ENCODE data around the gene NAT14. TPM values are rescaled to one million over a fixed set of nuclear protein-coding genes. Genes with fewer than 3 reads are reported as not detected.

Gene NAT14
- total and polyA plus RNA-seq, 2 donors (not counting 3 experiments of a cell fraction or from before 2014, with no cell fraction given), result 39.1 to 44.7 TPM

DNA sequence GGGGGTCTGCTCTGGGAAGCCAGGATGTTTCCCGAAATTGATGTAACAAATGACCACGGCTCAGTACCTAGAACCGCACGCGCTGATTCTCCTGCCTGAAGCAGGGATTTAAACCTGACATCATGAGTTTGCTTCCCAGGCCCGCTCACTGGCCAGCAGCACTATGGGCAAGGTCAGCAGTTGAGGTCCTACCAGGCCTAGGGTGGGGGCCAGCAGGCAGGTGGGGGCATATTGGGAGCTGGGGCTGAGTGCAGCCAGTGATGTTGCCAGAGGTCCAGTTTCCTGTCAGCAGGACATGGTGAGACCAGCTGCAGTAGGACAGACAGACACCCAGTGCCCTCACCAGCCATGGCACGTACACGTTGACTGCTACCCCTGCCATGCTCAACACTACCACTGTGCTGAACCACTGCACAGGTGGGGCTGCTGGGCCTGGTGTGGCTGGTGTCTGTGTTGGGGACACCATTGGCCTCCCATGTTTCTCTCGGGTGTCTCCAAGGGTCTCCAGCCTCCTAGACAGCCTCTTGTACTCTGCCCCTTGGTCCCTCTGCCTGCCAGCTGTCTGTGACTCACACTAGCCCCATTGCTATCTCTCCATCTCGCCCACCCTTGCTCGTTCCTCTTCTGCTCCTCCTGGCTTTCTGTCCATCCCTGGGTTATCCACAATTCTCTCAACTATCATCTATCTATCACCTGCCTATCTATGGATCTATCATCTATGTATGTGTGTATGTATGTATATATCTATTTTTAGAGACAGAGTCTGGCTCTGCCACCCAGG, 19.3 kb upstream of the NAT14 start:
- H3K9me1 ChIP-seq (replicated peaks; ENCODE audit: control insufficient read depth, extremely low read depth, insufficient read depth, low read length), result no peaks in the 10 kb centered on the region
- H3K4me2 ChIP-seq (ENCODE audit: insufficient read depth, low read length), result no peak overlapping the region
- H3K27me3 ChIP-seq (ENCODE audit: control insufficient read depth in 2 of 2, insufficient read depth in 2 of 2, low read length in 2 of 2), result no peaks in the 10 kb centered on the region
- no TSS peak for BruUV-seq (replicated peaks)
- CTCF ChIA-PET, result interaction anchor here (0.6 to 5.1 kb wide), 6 partner anchors 16 to 325 kb away, joined by 4 to 298 read pairs (median 38); partner anchors contain the start of gene NAT14
- no peaks in the 10 kb centered on the region for H3K9me3 ChIP-seq (replicated peaks; ENCODE audit: control insufficient read depth, insufficient read depth, low read length)
- no peaks in the 10 kb centered on the region for H3K36me3 ChIP-seq (ENCODE audit: control insufficient read depth in 2 of 2, extremely low read depth in 1 of 2, insufficient read depth in 2 of 2, low read length in 2 of 2)
- POLR2A ChIA-PET, result no interaction called here
- H3K4me3 ChIP-seq (replicated peaks in 1 of 3; ENCODE audit: insufficient read depth in 1 of 3, low read depth in 1 of 3, low read length in 3 of 3), result no peak overlapping the region
- intact Hi-C loops (cut with micrococcal nuclease), result loop anchor here (2.0 kb wide), 1 partner anchor 21 kb away; no protein-coding TSS in a partner anchor
- DNase-seq (ENCODE audit: low read depth, low spot score), result no peak
- H2AFZ ChIP-seq (ENCODE audit: low read depth, low read length), result no peak overlapping the region
- no peak for FAIRE-seq
- no peaks in the 10 kb centered on the region for H4K20me1 ChIP-seq (replicated peaks; ENCODE audit: control insufficient read depth, extremely low read depth, insufficient read depth, low read length)
- dilution Hi-C loops (cut with MboI; ENCODE audit: extremely low pct_ligation_motif_present, low sequenced_read_pairs), result no loop called here
- TF ChIP-seq, protein P1, sequence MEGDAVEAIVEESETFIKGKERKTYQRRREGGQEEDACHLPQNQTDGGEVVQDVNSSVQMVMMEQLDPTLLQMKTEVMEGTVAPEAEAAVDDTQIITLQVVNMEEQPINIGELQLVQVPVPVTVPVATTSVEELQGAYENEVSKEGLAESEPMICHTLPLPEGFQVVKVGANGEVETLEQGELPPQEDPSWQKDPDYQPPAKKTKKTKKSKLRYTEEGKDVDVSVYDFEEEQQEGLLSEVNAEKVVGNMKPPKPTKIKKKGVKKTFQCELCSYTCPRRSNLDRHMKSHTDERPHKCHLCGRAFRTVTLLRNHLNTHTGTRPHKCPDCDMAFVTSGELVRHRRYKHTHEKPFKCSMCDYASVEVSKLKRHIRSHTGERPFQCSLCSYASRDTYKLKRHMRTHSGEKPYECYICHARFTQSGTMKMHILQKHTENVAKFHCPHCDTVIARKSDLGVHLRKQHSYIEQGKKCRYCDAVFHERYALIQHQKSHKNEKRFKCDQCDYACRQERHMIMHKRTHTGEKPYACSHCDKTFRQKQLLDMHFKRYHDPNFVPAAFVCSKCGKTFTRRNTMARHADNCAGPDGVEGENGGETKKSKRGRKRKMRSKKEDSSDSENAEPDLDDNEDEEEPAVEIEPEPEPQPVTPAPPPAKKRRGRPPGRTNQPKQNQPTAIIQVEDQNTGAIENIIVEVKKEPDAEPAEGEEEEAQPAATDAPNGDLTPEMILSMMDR (IDR thresholded peaks at IDR 0.05; ENCODE audit: extremely low read depth in 1 of 2, insufficient read depth in 1 of 2, low read depth in 1 of 2, low read length in 2 of 2), result no peak
- TF ChIP-seq FOS (IDR thresholded peaks at IDR 0.05; ENCODE audit: borderline replicate concordance, insufficient read depth, low read length) (no peak), EZH2 (IDR thresholded peaks at IDR 0.05; ENCODE audit: borderline replicate concordance, low read depth, low read length, severe bottlenecking) (no peak), MYC (IDR thresholded peaks at IDR 0.05; ENCODE audit: low read depth, low read length) (no peak), POLR2AphosphoS5 (IDR thresholded peaks at IDR 0.05; ENCODE audit: insufficient read depth, low read depth, low read length) (no peak), JUN (IDR thresholded peaks at IDR 0.05; ENCODE audit: borderline replicate concordance, insufficient read depth, insufficient read length, low read depth) (no peak), GATA2 (IDR thresholded peaks at IDR 0.05; ENCODE audit: insufficient read depth, insufficient read length, low read depth, low read length) (no peak), MAX (IDR thresholded peaks at IDR 0.05; ENCODE audit: insufficient read depth, insufficient read length) (no peak), POLR2A (IDR thresholded peaks at IDR 0.05; ENCODE audit: low read depth, low read length) (no peak)
- no peak overlapping the region for H3K27ac ChIP-seq (ENCODE audit: insufficient read depth, low read depth, low read length)
- H3K4me1 ChIP-seq (ENCODE audit: control insufficient read depth, extremely low read depth, insufficient read depth, low read length), result peaks cover 9% of the 10 kb centered on the region
- H3K9ac ChIP-seq (replicated peaks; ENCODE audit: extremely low read depth, insufficient read depth, low read length), result no peak overlapping the region
- H3K79me2 ChIP-seq (ENCODE audit: control insufficient read depth, insufficient read depth, low read length), result no peaks in the 10 kb centered on the region
